ENCODE measurements around the gene FCER1A. TPM values are rescaled to one million over a fixed set of nuclear protein-coding genes. Genes with fewer than 3 reads are reported as not detected.

Gene FCER1A
- total and polyA plus RNA-seq, 2 experiments from 2014 or later = not detected

DNA sequence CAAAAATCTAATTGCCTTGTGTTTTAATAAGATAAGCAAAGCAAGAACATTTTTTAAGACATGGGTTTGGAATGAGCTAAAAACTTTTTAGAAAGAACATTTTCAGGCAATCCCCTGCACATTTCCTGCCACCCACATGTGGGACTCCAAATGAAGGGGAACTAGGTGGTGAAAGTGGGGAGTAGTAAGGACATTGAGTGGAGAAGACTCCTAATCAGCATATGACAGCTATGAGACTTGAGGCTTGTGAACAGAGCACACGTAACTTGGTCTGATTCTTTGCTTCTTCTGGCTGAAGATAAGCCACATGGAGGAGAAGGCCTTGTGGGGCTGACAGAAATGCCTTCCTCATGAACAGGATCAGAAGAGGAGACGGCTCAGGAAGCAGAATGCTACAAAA lies 50.3 kb downstream of the FCER1A start (continued):
- TF ChIP-seq CTCF (conservative IDR thresholded peaks at IDR 0.05; ENCODE audit: low read depth in 2 of 2) = no peak
- TF ChIP-seq, protein P1, sequence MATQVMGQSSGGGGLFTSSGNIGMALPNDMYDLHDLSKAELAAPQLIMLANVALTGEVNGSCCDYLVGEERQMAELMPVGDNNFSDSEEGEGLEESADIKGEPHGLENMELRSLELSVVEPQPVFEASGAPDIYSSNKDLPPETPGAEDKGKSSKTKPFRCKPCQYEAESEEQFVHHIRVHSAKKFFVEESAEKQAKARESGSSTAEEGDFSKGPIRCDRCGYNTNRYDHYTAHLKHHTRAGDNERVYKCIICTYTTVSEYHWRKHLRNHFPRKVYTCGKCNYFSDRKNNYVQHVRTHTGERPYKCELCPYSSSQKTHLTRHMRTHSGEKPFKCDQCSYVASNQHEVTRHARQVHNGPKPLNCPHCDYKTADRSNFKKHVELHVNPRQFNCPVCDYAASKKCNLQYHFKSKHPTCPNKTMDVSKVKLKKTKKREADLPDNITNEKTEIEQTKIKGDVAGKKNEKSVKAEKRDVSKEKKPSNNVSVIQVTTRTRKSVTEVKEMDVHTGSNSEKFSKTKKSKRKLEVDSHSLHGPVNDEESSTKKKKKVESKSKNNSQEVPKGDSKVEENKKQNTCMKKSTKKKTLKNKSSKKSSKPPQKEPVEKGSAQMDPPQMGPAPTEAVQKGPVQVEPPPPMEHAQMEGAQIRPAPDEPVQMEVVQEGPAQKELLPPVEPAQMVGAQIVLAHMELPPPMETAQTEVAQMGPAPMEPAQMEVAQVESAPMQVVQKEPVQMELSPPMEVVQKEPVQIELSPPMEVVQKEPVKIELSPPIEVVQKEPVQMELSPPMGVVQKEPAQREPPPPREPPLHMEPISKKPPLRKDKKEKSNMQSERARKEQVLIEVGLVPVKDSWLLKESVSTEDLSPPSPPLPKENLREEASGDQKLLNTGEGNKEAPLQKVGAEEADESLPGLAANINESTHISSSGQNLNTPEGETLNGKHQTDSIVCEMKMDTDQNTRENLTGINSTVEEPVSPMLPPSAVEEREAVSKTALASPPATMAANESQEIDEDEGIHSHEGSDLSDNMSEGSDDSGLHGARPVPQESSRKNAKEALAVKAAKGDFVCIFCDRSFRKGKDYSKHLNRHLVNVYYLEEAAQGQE (IDR thresholded peaks at IDR 0.05; ENCODE audit: unreplicated experiment) = no peak
- no peak for TF ChIP-seq EZH2phosphoT487 (IDR thresholded peaks at IDR 0.05; ENCODE audit: unreplicated experiment)
- TF ChIP-seq NANOG (IDR thresholded peaks at IDR 0.05; ENCODE audit: borderline replicate concordance) = no peak
- no peak for TF ChIP-seq STAT1 (IDR thresholded peaks at IDR 0.05; ENCODE audit: unreplicated experiment)

Other genes with a start within 250 kb of the FCER1A start
- gene AIM2, start 225.6 kb upstream of the FCER1A start, total RNA-seq (2014; rRNA removed; shearing (Covaris generic)) = 2.1 and 2.5 TPM in 2 replicates
- gene AIM2, start 225.6 kb upstream of the FCER1A start, polyA plus RNA-seq (2016; fragmentation: Nextera tagmentation; extraction: Ambion mirVana) = 1.5 and 1.9 TPM in 2 replicates
- 2.9 and 4.4 TPM in 2 replicates for gene CADM3, start 130.7 kb upstream of the FCER1A start, total RNA-seq (2014; rRNA removed; shearing (Covaris generic))
- gene CADM3, start 130.7 kb upstream of the FCER1A start, polyA plus RNA-seq (2016; fragmentation: Nextera tagmentation; extraction: Ambion mirVana) = 1.5 and 2.0 TPM in 2 replicates
- not detected in 2 replicates for gene ACKR1, start 97.5 kb upstream of the FCER1A start, total RNA-seq (2014; rRNA removed; shearing (Covaris generic))
- gene ACKR1, start 97.5 kb upstream of the FCER1A start, polyA plus RNA-seq (2016; fragmentation: Nextera tagmentation; extraction: Ambion mirVana) = 0.29 TPM in 1 of 2 replicates, not detected in the other
- not detected in 2 replicates for gene OR10J4, start 129.9 kb downstream of the FCER1A start, total RNA-seq (2014; rRNA removed; shearing (Covaris generic))
- not detected in 2 replicates for gene OR10J4, start 129.9 kb downstream of the FCER1A start, polyA plus RNA-seq (2016; fragmentation: Nextera tagmentation; extraction: Ambion mirVana)
- gene OR10J1, start 137.4 kb downstream of the FCER1A start, total RNA-seq (2014; rRNA removed; shearing (Covaris generic)) = not detected in 2 replicates
- gene OR10J1, start 137.4 kb downstream of the FCER1A start, polyA plus RNA-seq (2016; fragmentation: Nextera tagmentation; extraction: Ambion mirVana) = not detected in 2 replicates
- not detected in 2 replicates for gene OR10J5, start 233.7 kb downstream of the FCER1A start, total RNA-seq (2014; rRNA removed; shearing (Covaris generic))
- not detected in 2 replicates for gene OR10J5, start 233.7 kb downstream of the FCER1A start, polyA plus RNA-seq (2016; fragmentation: Nextera tagmentation; extraction: Ambion mirVana)